Tibial nerve (tissue), 4 donors: ENCODE measurements around the gene DND1. TPM values are rescaled to one million over a fixed set of nuclear protein-coding genes. Genes with fewer than 3 reads are reported as not detected.
"Not testable (repeated sequence)": the region's sequence is repeated elsewhere in the genome, so short reads cannot be mapped to it uniquely, and the experiment has no call there.

Source experiments
- DNase-seq, 2 donors: peaks; one replicate each; pipeline ENCODE4 v3.0.0-alpha.2; 2019; ENCODE audit warnings: low spot score in 2 of 2
- H3K27ac ChIP-seq, 4 donors: fragments of 200-600 bp; sonication (generic) in 3 of 4; one replicate each; pipeline ENCODE4 v1.5.1; 2017 to 2019; ENCODE audit warnings: mild to moderate bottlenecking in 1 of 4
- H3K27me3 ChIP-seq, 2 donors: fragments of 200-600 bp; sonication (generic) in 1 of 2; one replicate each; pipeline versions ENCODE4 v1.5.1 to v1.6.0; 2017 to 2019
- H3K36me3 ChIP-seq, 3 donors: fragments of 200-600 bp; sonication (generic); one replicate each; pipeline ENCODE4 v1.5.1; 2018 to 2019
- H3K4me1 ChIP-seq, 4 donors: fragments of 200-600 bp; sonication (generic) in 3 of 4; one replicate each; pipeline ENCODE4 v1.5.1; 2017 to 2019
- H3K4me3 ChIP-seq, 4 donors: fragments of 200-600 bp; sonication (generic) in 3 of 4; one replicate each; pipeline ENCODE4 v1.5.1; 2017 to 2019; ENCODE audit warnings: mild to moderate bottlenecking in 1 of 4, moderate library complexity in 1 of 4
- H3K9me3 ChIP-seq, 4 donors: fragments of 200-600 bp; sonication (generic) in 3 of 4; one replicate each; pipeline ENCODE4 v1.5.1; 2017 to 2019
- EP300 ChIP-seq, 2 donors: sonication (generic); formaldehyde crosslinking; IDR thresholded peaks; one replicate each; pipeline ENCODE4 v1.6.1; 2017; ENCODE audit warnings: antibody characterized with exemption in 2 of 2, mild to moderate bottlenecking in 1 of 2
- POLR2A ChIP-seq, 2 donors: fragments of 450-650 bp; IDR thresholded peaks; one replicate each; pipeline ENCODE4 v1.6.1; 2017; ENCODE audit warnings: antibody characterized with exemption in 2 of 2, mild to moderate bottlenecking in 2 of 2, moderate library complexity in 2 of 2
- WGBS, 2 donors: methylation state at CpG; one replicate each; pipeline ENCODE4 v1.1.5; 2018; 5-methylcytosine and 5-hydroxymethylcytosine counted together
- total RNA-seq, 4 donors: library from RNA; depleted of rRNA; stranded (reverse); fragments of >200 nt; gene quantifications; one replicate each; pipeline ENCODE4 v1.1.0, GENCODE V29; 2016
- TF ChIP-seq, protein P1 (sequence below), 5 experiments: fragments of 200-600 bp in 3 of 5; fragments of 450-650 bp in 2 of 5; sonication (generic) in 3 of 5; IDR thresholded peaks; one replicate each; pipeline ENCODE4 v1.5.1; 2016 to 2019; ENCODE audit warnings: antibody characterized with exemption in 5 of 5, mild to moderate bottlenecking in 3 of 5, moderate library complexity in 2 of 5

The DND1 gene
- 1 to 10 TPM; 1.3 to 6.1 (median 2.0) TPM for total RNA-seq

- Histone ChIP-seq H3K4me3 (no peak within 1 kb of the TSS), H3K27ac (no peak within 1 kb of the TSS), H3K9me3 (no peaks in the 10 kb centered on the region), H3K27me3 (no peaks in the 10 kb centered on the region), H3K4me1 (no peaks in the 10 kb centered on the region), H3K36me3 (peaks cover 7 to 99% (median 12%) of the 10 kb centered on the region in 3 donors)
- TF ChIP-seq POLR2A (IDR thresholded peaks at IDR 0.05) (no peak), EP300 (IDR thresholded peaks at IDR 0.05) (no peak)
- TF ChIP-seq, protein P1, sequence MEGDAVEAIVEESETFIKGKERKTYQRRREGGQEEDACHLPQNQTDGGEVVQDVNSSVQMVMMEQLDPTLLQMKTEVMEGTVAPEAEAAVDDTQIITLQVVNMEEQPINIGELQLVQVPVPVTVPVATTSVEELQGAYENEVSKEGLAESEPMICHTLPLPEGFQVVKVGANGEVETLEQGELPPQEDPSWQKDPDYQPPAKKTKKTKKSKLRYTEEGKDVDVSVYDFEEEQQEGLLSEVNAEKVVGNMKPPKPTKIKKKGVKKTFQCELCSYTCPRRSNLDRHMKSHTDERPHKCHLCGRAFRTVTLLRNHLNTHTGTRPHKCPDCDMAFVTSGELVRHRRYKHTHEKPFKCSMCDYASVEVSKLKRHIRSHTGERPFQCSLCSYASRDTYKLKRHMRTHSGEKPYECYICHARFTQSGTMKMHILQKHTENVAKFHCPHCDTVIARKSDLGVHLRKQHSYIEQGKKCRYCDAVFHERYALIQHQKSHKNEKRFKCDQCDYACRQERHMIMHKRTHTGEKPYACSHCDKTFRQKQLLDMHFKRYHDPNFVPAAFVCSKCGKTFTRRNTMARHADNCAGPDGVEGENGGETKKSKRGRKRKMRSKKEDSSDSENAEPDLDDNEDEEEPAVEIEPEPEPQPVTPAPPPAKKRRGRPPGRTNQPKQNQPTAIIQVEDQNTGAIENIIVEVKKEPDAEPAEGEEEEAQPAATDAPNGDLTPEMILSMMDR (IDR thresholded peaks at IDR 0.05) = no peak
- DNase-seq = no peak
- 82 to 86% methylated on average over 45 of the region's 45 CpGs for whole genome bisulfite sequencing, 2 donors
Observed at GRCh38 chr5:140673187-140673976, at the start of gene DND1. DND1 (minus strand) TSS chr5:140673576; CDS start chr5:140673542, 34 bp downstream.

- not testable (repeated sequence) for H3K9me3 ChIP-seq, H3K4me3 ChIP-seq, H3K27ac ChIP-seq, DNase-seq, H3K36me3 ChIP-seq, H3K27me3 ChIP-seq, H3K4me1 ChIP-seq
- 82 to 83% methylated on average over 5 of the region's 5 CpGs for WGBS, 2 donors
Observed at GRCh38 chr5:140721395-140721794, 48.0 kb upstream of the DND1 start.

DNA sequence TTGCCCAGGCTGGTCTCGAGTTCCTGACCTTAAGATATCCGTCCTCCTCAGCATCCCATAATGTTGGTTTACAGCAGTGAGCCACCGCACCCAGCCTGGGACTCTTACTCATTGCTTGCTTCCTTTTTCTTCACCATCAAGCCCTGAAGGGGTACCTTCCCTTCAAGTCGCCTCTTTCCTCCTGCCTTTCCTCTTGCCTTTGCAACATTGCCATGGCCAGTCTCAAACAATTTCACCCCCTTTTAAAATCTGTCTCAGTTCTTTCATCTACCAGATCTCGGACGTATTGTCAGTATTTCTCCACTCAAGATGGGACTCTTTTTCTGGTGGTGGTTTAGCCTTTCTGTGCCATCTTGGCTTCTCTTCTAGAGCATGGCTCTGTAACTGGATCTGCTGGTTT, 47.4 kb upstream of the DND1 start:
- H3K27me3 ChIP-seq, H3K36me3 ChIP-seq, H3K4me3 ChIP-seq, H3K9me3 ChIP-seq, DNase-seq, H3K27ac ChIP-seq, H3K4me1 ChIP-seq: not testable (repeated sequence)
- WGBS, 2 donors = 50 to 56% methylated on average over 6 of the region's 6 CpGs

DNA sequence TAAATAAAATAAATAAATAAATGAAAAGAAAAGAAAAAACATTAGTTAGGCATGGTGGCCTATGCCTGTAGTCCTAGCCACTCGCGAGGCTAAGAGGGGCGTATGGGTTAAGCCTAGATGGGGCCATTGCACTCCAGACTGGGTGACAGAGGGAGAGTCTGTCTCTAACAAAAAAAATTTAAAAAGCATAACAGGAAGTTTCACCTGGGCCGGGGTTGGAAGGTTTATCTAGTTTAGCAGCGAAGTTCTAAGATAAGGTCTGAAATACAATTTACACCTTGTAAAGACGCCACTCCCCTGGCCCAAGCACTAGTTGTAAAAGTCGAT, 44.9 kb upstream of the DND1 start:
- H3K27ac ChIP-seq = no peak overlapping the region
- H3K36me3 ChIP-seq = no peaks in the 10 kb centered on the region
- H3K4me3 ChIP-seq = no peak overlapping the region
- H3K9me3 ChIP-seq = no peaks in the 10 kb centered on the region
- DNase-seq = no peak
- 75 to 77% methylated on average over 7 of the region's 7 CpGs for WGBS, 2 donors
- H3K4me1 ChIP-seq = no peaks in the 10 kb centered on the region
- TF ChIP-seq POLR2A (IDR thresholded peaks at IDR 0.05) (no peak), EP300 (IDR thresholded peaks at IDR 0.05) (no peak)
- TF ChIP-seq, protein P1 (IDR thresholded peaks at IDR 0.05) = no peak
- H3K27me3 ChIP-seq = no peaks in the 10 kb centered on the region

- H3K27me3 ChIP-seq, DNase-seq, H3K27ac ChIP-seq, H3K4me1 ChIP-seq, H3K9me3 ChIP-seq, H3K36me3 ChIP-seq, H3K4me3 ChIP-seq: not testable (repeated sequence)
- WGBS, 2 donors = 95 to 96% methylated on average over 2 of the region's 2 CpGs
Observed at GRCh38 chr5:140716238-140716637, 42.9 kb upstream of the DND1 start.

DNA sequence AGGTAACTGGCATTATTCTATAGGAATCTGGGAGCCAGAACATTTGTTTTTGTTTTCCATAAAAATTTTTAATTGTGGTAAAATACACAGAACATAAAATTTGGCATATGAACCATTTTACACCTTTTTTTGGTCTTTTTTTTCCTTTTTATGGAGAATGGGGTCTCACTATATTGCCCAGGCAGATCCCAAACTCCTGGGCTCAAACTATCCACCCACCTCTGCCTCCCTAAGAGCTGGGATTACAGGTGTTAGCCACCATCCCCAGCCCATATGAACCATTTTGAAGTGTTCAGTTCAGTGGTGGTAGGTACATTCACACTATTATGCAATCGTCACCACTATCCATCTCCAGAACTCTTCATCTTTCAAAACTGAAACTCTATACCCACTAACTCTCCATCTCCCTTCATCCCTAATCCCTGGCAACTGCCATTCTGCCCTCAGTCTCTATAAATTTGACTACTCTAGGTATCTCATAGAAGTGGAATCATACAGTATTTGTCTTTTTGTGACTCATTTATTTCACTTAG, 40.3 kb upstream of the DND1 start:
- WGBS, 2 donors = 90% methylated on average over 1 of the region's 1 CpG
- Histone ChIP-seq H3K36me3 (no peaks in the 10 kb centered on the region), H3K9me3 (no peaks in the 10 kb centered on the region), H3K27ac (no peak overlapping the region), H3K27me3 (no peaks in the 10 kb centered on the region), H3K4me1 (peaks cover 0 to 9% (median 4%) of the 10 kb centered on the region in 4 donors), H3K4me3 (no peak overlapping the region)
- DNase-seq = no peak
- TF ChIP-seq, protein P1 (IDR thresholded peaks at IDR 0.05) = no peak
- TF ChIP-seq POLR2A (IDR thresholded peaks at IDR 0.05) (no peak), EP300 (IDR thresholded peaks at IDR 0.05) (no peak)
